GM18868 (cell line): ENCODE results near the gene AFF1.
"Not testable (repeated sequence)": the region's sequence is repeated elsewhere in the genome, so short reads cannot be mapped to it uniquely, and the experiment has no call there.

ENCODE experiments used
- ATAC-seq: cut with Tn5 transposase; IDR thresholded peaks from one replicate; pipeline ENCODE4 v1.9.1; 2021; ENCODE audit warnings: mild to moderate bottlenecking, moderate library complexity; ENCODE audit not compliant: unreplicated experiment

Gene AFF1

GRCh38 chr4:87050596-87050995 is 115.8 kb downstream of the AFF1 start:
- ATAC-seq = peak; percentile 17

GRCh38 chr4:87051121-87051713 is 116.4 kb downstream of the AFF1 start:
- ATAC-seq = peak; percentile 37

- ATAC-seq = no peak
These were observed 117.8 kb downstream of the AFF1 start for GRCh38 chr4:87052615-87053014.

- no peak for ATAC-seq
These were observed 118.4 kb downstream of the AFF1 start for GRCh38 chr4:87053176-87053658.

- no peak for ATAC-seq
These were observed 119.3 kb downstream of the AFF1 start for GRCh38 chr4:87053802-87054767.

- ATAC-seq = no peak
These were observed 120.1 kb downstream of the AFF1 start for GRCh38 chr4:87054900-87055299.

- ATAC-seq = no peak
These were observed 120.5 kb downstream of the AFF1 start for GRCh38 chr4:87055311-87055710.

- no peak for ATAC-seq
These were observed 122.1 kb downstream of the AFF1 start for GRCh38 chr4:87056881-87057280.

- ATAC-seq = no peak
These were observed 123.1 kb downstream of the AFF1 start for GRCh38 chr4:87057835-87058355.

GRCh38 chr4:87058356-87059073 is 123.7 kb downstream of the AFF1 start:
- ATAC-seq = peak; percentile 65

- ATAC-seq = no peak
These were observed 126.1 kb downstream of the AFF1 start for GRCh38 chr4:87060957-87061356.

- no peak for ATAC-seq
These were observed 130.2 kb downstream of the AFF1 start for GRCh38 chr4:87065021-87065420.

GRCh38 chr4:87066403-87067123 is 131.8 kb downstream of the AFF1 start:
- ATAC-seq = no peak

GRCh38 chr4:87067124-87067885 is 132.5 kb downstream of the AFF1 start:
- no peak for ATAC-seq

GRCh38 chr4:87068583-87069021 is 133.8 kb downstream of the AFF1 start:
- no peak for ATAC-seq

GRCh38 chr4:87069037-87069742 is 134.4 kb downstream of the AFF1 start:
- ATAC-seq = no peak

GRCh38 chr4:87071401-87071800 is 136.6 kb downstream of the AFF1 start:
- ATAC-seq = no peak

GRCh38 chr4:87072545-87072944 is 137.7 kb downstream of the AFF1 start:
- ATAC-seq = not testable (repeated sequence)
